Measurements from ENCODE around the gene ALPK3.

ALPK3 gene

DNA sequence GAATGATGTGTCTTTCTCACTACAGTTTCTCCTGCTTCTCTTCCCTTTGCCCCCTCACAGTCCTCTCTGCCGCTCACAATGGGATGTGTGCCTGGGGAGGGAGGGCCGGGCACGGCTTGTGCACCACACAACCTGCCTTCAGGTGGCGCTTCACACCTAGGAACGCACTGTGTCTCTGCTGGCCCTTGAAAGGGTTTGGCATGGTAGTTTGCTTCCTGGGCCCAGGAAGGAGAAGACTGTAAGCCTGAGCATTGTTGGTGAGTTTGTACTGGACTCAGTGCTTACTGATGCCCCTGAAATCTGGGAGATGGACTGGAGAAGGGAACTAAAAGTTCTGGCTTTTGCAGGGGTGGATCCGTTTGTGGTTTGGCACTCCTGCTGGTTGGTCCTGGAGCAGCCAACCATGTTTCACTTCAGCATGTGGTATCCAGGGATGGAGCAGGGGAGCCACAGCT, 9.2 kb downstream of the ALPK3 start:
- no peak for DNase-seq

DNA sequence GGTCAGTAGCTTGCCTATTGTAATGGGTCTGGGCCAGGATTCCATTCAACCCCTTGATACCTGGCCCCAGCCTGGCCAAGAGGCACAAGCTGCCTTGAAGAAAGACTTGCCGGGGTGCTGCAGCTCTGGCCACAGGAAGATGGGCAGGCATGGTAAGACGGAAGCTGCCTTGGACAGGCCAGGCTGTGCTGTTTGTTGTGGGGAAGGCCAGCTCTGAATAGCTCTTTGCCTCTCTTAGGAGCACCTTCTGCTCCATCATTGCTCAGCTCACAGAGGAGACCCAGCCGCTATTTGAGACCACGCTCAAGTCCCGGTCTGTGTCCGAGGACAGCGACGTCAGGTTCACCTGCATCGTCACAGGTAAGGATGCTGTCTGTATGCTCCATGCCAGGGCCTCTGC, 10.1 kb downstream of the ALPK3 start:
- DNase-seq = no peak

DNA sequence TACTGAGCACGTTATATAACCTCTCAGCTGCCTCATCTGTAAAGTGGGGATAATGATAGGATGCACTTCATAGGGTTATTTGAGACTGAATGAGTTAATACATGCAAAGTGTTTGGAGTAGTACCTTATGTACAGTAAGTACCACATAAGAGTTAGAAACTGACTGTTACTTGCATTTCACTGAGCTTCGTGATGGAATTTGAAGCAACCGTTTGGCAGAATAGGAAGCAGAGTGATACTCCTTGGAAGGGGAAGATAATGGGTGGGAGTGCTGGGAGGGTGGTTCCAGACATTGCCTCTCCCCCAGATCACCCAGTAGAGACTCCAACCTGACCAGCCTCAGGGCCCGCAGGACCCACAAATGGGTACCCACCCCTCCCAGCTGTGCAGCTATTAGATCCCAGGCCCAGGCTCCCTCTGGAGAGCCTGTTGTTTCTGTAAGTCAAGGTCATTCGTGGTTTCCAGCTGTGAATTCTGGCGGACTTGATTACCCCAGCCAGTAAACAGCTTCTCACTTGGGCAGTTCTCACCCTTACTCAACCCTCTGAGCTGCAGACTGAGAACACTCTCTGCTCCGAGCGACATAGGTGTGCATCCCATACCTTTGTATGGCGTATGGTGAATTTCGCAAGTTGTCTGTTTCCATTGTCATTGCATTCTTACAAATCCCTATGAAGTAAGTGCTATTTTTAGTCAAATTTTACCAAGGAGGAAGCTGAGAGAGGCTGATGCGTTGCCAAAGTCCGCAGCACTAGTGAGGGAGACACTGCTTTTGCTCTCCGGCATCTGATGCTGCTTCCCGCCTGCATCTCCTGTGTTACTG, 11.1 kb downstream of the ALPK3 start:
- no peak for DNase-seq

GRCh38 chr15:84829428-84829827, 12.3 kb downstream of the ALPK3 start:
- DNase-seq = no peak

- no peak for DNase-seq
Observed at GRCh38 chr15:84830036-84830435, 12.9 kb downstream of the ALPK3 start.

- DNase-seq = no peak
Observed at GRCh38 chr15:84831028-84831427, 13.9 kb downstream of the ALPK3 start.

GRCh38 chr15:84831613-84832012, 14.5 kb downstream of the ALPK3 start:
- no peak for DNase-seq

GRCh38 chr15:84832448-84833040, 15.4 kb downstream of the ALPK3 start:
- DNase-seq = no peak

DNA sequence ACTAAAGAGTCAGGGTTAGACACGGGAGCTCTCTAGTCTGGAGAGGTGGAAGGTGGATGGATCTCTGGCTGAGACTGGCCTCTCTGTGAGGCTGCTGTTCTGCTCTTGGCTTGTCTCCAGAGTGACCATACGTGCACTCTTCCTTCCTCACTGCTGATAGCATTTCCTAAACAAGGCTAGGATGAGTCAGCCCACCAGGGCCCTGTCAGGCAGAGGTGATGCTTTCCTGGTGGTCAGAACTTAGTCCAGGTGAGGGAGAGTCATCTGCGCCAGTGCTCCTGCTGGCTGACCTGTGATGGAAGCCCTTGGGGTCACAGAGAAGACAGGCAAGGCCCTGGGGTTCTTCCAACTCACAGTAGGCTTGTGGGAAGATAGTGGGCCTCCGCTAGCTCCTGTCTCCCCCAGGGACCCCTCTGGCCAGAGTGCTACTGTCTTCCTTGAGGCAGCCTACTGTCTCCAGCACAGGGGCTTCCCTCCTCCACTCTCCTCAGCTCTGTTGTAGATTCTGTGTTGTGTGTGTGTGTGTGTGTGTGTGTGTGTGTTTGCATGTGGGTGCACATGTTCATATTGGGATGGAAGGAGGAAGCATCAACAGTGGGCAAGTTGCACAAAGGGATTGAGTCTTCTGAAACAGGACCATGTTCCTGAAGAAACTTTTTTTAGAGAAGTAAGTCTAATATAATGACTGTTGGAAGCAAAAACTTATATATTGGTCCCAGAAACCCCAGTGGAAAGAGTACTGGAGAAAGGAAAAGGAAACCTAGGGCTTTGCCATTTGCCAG, 16.5 kb downstream of the ALPK3 start:
- no peak for DNase-seq

DNA sequence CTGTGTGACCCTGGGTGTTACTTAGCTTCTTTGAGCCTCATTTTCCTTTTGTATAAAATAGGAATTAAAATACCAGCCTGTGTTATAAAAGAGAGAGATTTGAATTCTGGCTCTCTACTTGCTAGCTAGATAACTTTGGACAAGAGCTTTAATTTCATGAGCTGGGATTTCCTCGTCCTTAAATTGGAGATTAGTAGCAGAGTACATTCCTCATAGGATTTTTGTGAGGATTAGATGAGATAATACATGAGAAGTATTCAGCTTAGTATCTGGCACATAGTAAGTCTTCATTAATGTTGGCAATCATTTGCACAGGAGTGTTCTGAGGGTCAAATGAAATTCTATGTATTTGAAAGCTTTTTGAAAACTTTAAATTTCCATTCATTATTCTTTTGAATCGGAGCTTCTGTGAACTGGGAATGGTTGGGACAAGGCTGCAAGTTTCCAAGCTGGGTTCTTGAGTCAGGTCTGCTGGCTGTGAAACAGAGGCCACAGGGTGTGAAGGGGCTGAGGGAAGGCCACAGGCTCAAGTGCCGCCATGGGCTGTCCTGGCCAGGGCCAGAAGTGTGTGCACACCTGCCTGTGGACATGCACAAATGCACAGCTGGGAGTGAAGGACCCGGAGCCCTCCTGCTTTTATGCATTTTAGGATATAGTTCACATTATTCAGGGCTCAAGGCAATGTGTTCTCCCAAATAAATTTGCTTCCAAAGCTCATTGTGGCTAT, 17.2 kb downstream of the ALPK3 start:
- DNase-seq = no peak

GRCh38 chr15:84834969-84835368, 17.8 kb downstream of the ALPK3 start:
- DNase-seq = no peak

DNA sequence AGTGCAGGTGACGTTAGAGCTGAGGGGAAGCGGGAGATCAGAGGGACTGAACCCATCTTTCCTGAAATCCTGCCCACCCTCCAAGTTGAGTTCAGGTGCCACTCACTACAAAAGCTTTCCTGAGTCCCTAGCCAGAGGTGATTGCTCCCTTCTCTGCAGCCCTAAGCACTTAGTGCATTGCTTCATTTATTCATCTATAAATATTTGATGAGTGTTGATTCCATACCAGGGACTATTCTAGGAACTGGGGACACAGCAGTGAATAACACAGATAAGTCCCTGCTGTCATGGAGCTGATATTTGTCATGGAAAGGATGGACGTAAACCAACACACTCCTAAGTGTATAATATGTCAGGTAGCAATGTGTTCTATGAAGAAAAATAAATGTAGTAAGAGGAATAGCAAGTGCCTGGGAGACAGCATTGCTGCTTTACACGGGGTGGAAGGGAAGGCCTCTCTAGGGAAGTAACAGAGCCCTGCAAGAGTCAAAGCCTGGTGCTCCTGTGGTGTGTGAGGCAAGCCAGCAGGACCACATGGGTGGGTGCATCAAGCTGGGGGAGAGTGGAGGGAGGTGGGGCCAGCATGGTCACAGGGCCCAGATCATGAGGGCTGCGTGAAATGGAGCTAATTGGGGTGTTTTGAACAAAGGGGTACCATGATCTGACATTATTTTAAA, 18.6 kb downstream of the ALPK3 start:
- no peak for DNase-seq

GRCh38 chr15:84836844-84837243, 19.7 kb downstream of the ALPK3 start:
- DNase-seq = no peak

DNA sequence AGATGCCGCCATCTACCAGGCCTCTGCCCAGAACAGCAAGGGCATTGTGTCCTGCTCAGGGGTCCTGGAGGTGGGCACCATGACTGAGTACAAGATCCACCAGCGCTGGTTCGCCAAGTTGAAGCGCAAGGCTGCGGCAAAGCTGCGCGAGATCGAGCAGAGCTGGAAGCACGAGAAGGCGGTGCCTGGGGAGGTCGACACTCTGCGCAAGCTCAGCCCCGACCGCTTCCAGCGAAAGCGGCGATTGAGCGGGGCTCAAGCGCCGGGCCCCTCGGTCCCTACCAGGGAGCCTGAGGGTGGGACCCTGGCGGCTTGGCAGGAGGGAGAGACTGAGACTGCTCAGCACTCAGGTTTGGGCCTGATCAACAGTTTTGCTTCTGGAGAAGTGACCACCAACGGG, 22.6 kb downstream of the ALPK3 start:
- DNase-seq = no peak

DNA sequence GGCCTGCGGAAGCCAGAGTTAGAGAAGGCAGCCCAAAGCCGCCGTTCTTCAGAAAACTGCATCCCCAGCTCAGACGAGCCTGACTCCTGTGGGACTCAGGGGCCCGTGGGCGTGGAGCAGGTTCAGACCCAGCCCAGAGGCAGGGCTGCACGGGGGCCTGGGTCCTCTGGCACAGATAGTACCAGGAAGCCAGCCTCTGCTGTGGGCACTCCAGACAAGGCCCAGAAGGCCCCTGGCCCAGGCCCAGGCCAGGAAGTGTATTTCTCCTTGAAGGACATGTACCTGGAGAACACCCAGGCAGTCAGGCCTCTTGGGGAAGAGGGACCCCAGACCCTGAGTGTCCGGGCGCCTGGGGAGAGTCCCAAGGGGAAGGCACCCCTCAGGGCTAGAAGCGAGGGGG, 23.1 kb downstream of the ALPK3 start:
- DNase-seq = no peak

GRCh38 chr15:84840741-84841429, 23.7 kb downstream of the ALPK3 start:
- no peak for DNase-seq

- no peak for DNase-seq
Observed at GRCh38 chr15:84842781-84843180, 25.6 kb downstream of the ALPK3 start.

- DNase-seq = no peak
Observed at GRCh38 chr15:84844964-84845363, 27.8 kb downstream of the ALPK3 start.

- DNase-seq = peak in 1 of 4 experiments; percentile 22
Observed at GRCh38 chr15:84845631-84846030, 28.5 kb downstream of the ALPK3 start.

DNA sequence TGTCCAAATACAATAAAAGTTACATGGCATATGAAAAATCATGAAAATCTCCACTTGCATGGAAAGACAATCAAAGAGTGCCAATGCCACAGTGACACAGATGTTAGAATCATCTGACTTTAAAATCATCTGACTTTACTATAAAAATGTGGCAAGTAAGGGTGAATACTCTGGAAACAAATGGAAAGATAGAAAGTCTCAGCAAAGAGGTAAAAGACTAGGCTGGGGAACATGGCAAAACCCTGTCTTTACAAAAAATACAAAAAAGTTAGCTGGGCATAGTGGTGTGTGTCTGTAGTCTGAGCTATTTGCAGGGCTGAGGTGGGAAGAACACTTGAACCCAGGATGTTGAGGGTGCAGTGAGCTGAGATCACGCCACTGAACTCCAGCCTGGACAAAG, 29.1 kb downstream of the ALPK3 start:
- no peak for DNase-seq

DNA sequence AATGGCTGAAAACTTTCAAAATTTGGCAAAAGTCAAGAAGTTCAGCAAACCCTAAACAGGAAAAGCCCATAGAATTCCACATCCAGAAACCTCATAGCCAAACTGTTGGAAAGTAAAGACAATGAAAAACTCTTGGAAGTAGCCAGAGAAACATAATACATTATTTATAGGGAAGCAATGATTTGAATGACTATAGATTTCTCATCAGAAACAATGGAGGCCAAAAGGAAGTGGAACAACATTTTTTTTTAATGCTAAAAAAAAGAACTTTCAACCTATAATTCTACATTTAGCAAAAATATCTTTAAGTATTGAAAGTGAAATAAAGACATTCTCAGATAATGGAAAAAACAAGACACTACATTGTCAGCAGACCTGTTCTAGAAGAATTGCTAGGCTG, 30.2 kb downstream of the ALPK3 start:
- no peak for DNase-seq

DNA sequence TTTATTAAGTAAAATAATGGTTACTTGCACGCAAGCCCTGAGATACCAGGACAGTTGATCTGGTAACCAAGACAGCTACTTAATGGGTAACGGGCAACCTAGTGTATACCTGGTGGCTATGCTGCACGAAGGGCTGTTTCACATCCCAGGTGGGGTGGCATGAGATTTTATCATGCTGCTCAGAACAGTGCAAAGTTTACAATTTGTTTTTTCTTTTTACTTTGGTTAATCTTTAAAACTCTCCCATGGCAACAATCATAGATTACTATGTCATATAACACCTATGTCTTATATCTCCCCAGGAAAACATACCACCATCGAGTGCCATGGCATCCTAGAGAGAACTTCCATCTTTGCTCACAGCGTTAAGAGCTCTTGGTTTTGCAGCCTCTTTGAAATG, 35.1 kb downstream of the ALPK3 start:
- DNase-seq = no peak

Data from activated CD4-positive, CD25-positive, alpha-beta regulatory T cell (primary cell).